ENCODE data around the gene COA1. TPM values are rescaled to one million over a fixed set of nuclear protein-coding genes. Genes with fewer than 3 reads are reported as not detected.

The COA1 gene
- total RNA-seq, 1 donor from 2014 or later = 67.1 TPM

DNA sequence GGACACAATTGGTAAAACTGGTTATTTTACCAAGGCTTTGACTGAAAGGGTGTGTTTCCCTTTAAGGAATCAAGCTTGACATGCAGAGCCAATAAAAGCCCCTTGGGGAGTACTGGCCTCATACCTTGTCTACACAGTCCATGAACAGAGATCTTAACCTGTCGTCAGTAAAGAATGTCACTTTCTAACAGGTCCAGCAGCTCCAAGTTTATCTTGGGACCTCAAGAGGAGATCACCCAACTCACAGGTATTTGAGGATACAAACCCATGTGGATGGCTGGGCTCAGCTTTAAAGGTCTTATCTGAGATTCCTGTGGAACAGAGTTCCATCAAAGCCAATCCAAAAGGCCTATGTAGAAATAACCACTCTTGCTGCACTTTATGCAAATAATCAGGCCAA lies 61.3 kb downstream of the COA1 start:
- intact Hi-C loops (cut with micrococcal nuclease) = no loop called here
- H3K36me3 Mint-ChIP-seq (ENCODE audit: low read depth) = peaks cover 72% of the 10 kb centered on the region
- peaks cover 39% of the 10 kb centered on the region for H3K4me1 Mint-ChIP-seq (ENCODE audit: low read depth)
- H3K9me3 Mint-ChIP-seq = peaks cover 33% of the 10 kb centered on the region
- no peak for DNase-seq (ENCODE audit: low spot score)
- H3K27ac Mint-ChIP-seq = no peak overlapping the region
- H3K27me3 Mint-ChIP-seq (ENCODE audit: low read depth) = no peaks in the 10 kb centered on the region
- H3K4me3 Mint-ChIP-seq (ENCODE audit: low read depth) = no peak overlapping the region

- Mint-ChIP-seq H3K4me3 (ENCODE audit: low read depth) (no peak overlapping the region), H3K4me1 (ENCODE audit: low read depth) (peaks cover 37% of the 10 kb centered on the region), H3K36me3 (ENCODE audit: low read depth) (peaks cover 64% of the 10 kb centered on the region), H3K27me3 (ENCODE audit: low read depth) (no peaks in the 10 kb centered on the region), H3K27ac (no peak overlapping the region), H3K9me3 (peaks cover 22% of the 10 kb centered on the region)
- no peak for DNase-seq (ENCODE audit: low spot score)
- intact Hi-C loops (cut with micrococcal nuclease) = no loop called here
Observed at GRCh38 chr7:43666938-43667337, 62.4 kb downstream of the COA1 start.

- peaks cover 63% of the 10 kb centered on the region for H3K36me3 Mint-ChIP-seq (ENCODE audit: low read depth)
- H3K9me3 Mint-ChIP-seq = peaks cover 15% of the 10 kb centered on the region
- no peak overlapping the region for H3K27ac Mint-ChIP-seq
- peaks cover 38% of the 10 kb centered on the region for H3K4me1 Mint-ChIP-seq (ENCODE audit: low read depth)
- H3K27me3 Mint-ChIP-seq (ENCODE audit: low read depth) = no peaks in the 10 kb centered on the region
- no peak overlapping the region for H3K4me3 Mint-ChIP-seq (ENCODE audit: low read depth)
- no peak for DNase-seq (ENCODE audit: low spot score)
- intact Hi-C loops (cut with micrococcal nuclease) = no loop called here
Observed at GRCh38 chr7:43664681-43665080, 64.6 kb downstream of the COA1 start.

- Mint-ChIP-seq H3K4me3 (ENCODE audit: low read depth) (no peak overlapping the region), H3K36me3 (ENCODE audit: low read depth) (peaks cover 46% of the 10 kb centered on the region), H3K9me3 (no peaks in the 10 kb centered on the region), H3K4me1 (ENCODE audit: low read depth) (peaks cover 46% of the 10 kb centered on the region), H3K27ac (peak overlapping the region; percentile 10), H3K27me3 (ENCODE audit: low read depth) (no peaks in the 10 kb centered on the region)
- intact Hi-C loops (cut with micrococcal nuclease) = no loop called here
- no peak for DNase-seq (ENCODE audit: low spot score)
Observed at GRCh38 chr7:43660141-43660540, 69.2 kb downstream of the COA1 start.

- peaks cover 42% of the 10 kb centered on the region for H3K4me1 Mint-ChIP-seq (ENCODE audit: low read depth)
- H3K27me3 Mint-ChIP-seq (ENCODE audit: low read depth) = no peaks in the 10 kb centered on the region
- DNase-seq (ENCODE audit: low spot score) = no peak
- intact Hi-C loops (cut with micrococcal nuclease) = loop anchor here (1.0 to 10.0 kb wide), 2 partner anchors 11 to 725 kb away; partner anchors contain the start of genes MRPL32 and PSMA2
- peaks cover 45% of the 10 kb centered on the region for H3K36me3 Mint-ChIP-seq (ENCODE audit: low read depth)
- H3K27ac Mint-ChIP-seq = peak overlapping the region; percentile 29
- no peak overlapping the region for H3K4me3 Mint-ChIP-seq (ENCODE audit: low read depth)
- peaks cover 2% of the 10 kb centered on the region for H3K9me3 Mint-ChIP-seq
Observed at GRCh38 chr7:43659549-43659896, 69.8 kb downstream of the COA1 start.

- Mint-ChIP-seq H3K4me1 (ENCODE audit: low read depth) (peaks cover 46% of the 10 kb centered on the region), H3K27me3 (ENCODE audit: low read depth) (no peaks in the 10 kb centered on the region), H3K36me3 (ENCODE audit: low read depth) (peaks cover 51% of the 10 kb centered on the region), H3K4me3 (ENCODE audit: low read depth) (peak overlapping the region; percentile 40), H3K27ac (peak overlapping the region; percentile 92), H3K9me3 (peaks cover 5% of the 10 kb centered on the region)
- DNase-seq (ENCODE audit: low spot score) = no peak
- intact Hi-C loops (cut with micrococcal nuclease) = loop anchor here (1.0 to 10.0 kb wide), 2 partner anchors 11 to 724 kb away; partner anchors contain the start of genes MRPL32 and PSMA2
Observed at GRCh38 chr7:43658718-43659548, 70.4 kb downstream of the COA1 start.

DNA sequence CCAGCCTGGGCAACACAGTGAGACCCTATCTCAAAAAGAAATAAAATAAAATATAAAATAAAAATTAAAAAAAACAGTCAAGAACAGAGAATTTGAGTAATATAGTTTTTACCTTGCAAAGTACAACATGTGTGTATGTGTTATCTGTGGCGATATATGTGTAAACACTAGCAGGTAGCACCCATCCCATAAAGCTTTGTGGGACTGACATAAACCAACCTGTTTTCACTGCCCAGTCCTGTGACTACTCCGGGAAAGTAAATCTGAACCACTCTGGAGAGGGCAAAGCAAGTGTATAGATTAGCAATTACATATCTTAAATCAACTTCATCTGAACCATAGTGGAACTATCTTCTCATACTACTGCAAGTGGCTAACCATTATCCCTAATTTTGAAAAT lies 72.3 kb downstream of the COA1 start:
- peaks cover 54% of the 10 kb centered on the region for H3K36me3 Mint-ChIP-seq (ENCODE audit: low read depth)
- no peak overlapping the region for H3K27ac Mint-ChIP-seq
- no peak for DNase-seq (ENCODE audit: low spot score)
- peaks cover 52% of the 10 kb centered on the region for H3K4me1 Mint-ChIP-seq (ENCODE audit: low read depth)
- intact Hi-C loops (cut with micrococcal nuclease) = loop anchor here (10.0 kb wide), 1 partner anchor 722 kb away; the partner anchor contains the start of genes MRPL32 and PSMA2
- peaks cover 5% of the 10 kb centered on the region for H3K9me3 Mint-ChIP-seq
- H3K27me3 Mint-ChIP-seq (ENCODE audit: low read depth) = no peaks in the 10 kb centered on the region
- H3K4me3 Mint-ChIP-seq (ENCODE audit: low read depth) = no peak overlapping the region

DNA sequence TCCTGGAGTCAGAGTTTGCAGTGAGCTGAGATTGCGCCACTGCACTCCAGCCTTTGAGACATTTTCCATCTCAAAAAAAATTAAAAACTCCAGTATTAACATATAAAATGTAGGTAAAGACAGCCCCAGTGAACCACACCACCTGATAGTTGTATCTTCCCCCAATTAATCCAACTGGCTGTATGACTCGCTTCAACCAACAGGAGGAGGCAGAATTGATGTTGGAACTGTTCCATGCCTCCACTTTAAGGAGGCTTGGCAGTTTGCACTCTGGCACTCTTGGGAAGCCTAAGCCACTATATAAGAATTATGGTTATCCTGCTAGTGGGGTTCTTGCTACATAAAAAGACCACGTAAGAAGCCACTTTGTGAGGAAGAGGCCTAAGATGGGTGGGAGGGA lies 73.7 kb downstream of the COA1 start:
- peaks cover 5% of the 10 kb centered on the region for H3K9me3 Mint-ChIP-seq
- intact Hi-C loops (cut with micrococcal nuclease) = loop anchor here (10.0 kb wide), 1 partner anchor 721 kb away; the partner anchor contains the start of genes MRPL32 and PSMA2
- no peak overlapping the region for H3K27ac Mint-ChIP-seq
- no peak overlapping the region for H3K4me3 Mint-ChIP-seq (ENCODE audit: low read depth)
- H3K4me1 Mint-ChIP-seq (ENCODE audit: low read depth) = peaks cover 61% of the 10 kb centered on the region
- H3K27me3 Mint-ChIP-seq (ENCODE audit: low read depth) = no peaks in the 10 kb centered on the region
- peaks cover 53% of the 10 kb centered on the region for H3K36me3 Mint-ChIP-seq (ENCODE audit: low read depth)
- no peak for DNase-seq (ENCODE audit: low spot score)

GRCh38 chr7:43653891-43654504 lies 75.3 kb downstream of the COA1 start:
- no peak for DNase-seq (ENCODE audit: low spot score)
- Mint-ChIP-seq H3K4me3 (ENCODE audit: low read depth) (peak overlapping the region; percentile 1), H3K27ac (peak overlapping the region; percentile 81), H3K9me3 (peaks cover 5% of the 10 kb centered on the region), H3K27me3 (ENCODE audit: low read depth) (no peaks in the 10 kb centered on the region), H3K4me1 (ENCODE audit: low read depth) (peaks cover 65% of the 10 kb centered on the region), H3K36me3 (ENCODE audit: low read depth) (peaks cover 47% of the 10 kb centered on the region)
- intact Hi-C loops (cut with micrococcal nuclease) = loop anchor here (10.0 kb wide), 1 partner anchor 719 kb away; the partner anchor contains the start of genes MRPL32 and PSMA2

DNA sequence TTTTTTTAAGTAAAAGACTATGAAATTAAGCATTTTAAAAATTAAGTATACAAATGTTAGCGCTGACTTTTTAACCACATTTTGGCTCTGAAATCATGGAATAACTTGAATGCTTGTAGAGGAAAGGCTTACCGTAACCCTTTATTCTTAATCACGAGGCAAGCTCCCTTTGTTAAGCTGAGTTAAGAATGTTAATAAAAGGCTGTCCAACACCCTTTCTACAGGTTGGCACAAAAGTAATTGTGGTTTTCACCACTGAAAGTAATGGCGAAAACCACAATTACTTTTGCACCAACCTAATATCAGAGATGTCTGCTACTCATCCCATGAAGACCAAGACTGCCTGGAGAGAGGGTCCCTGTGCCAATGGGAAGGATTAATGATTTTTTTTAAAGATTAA lies 75.9 kb downstream of the COA1 start:
- Mint-ChIP-seq H3K9me3 (peaks cover 5% of the 10 kb centered on the region), H3K36me3 (ENCODE audit: low read depth) (peaks cover 41% of the 10 kb centered on the region), H3K27me3 (ENCODE audit: low read depth) (no peaks in the 10 kb centered on the region), H3K27ac (peak overlapping the region; percentile 81), H3K4me3 (ENCODE audit: low read depth) (no peak overlapping the region), H3K4me1 (ENCODE audit: low read depth) (peaks cover 64% of the 10 kb centered on the region)
- intact Hi-C loops (cut with micrococcal nuclease) = loop anchor here (10.0 kb wide), 1 partner anchor 719 kb away; the partner anchor contains the start of genes MRPL32 and PSMA2
- no peak for DNase-seq (ENCODE audit: low spot score)

- no peaks in the 10 kb centered on the region for H3K27me3 Mint-ChIP-seq (ENCODE audit: low read depth)
- intact Hi-C loops (cut with micrococcal nuclease) = loop anchor here (10.0 kb wide), 1 partner anchor 718 kb away; the partner anchor contains the start of genes MRPL32 and PSMA2
- peaks cover 44% of the 10 kb centered on the region for H3K36me3 Mint-ChIP-seq (ENCODE audit: low read depth)
- DNase-seq (ENCODE audit: low spot score) = no peak
- H3K4me3 Mint-ChIP-seq (ENCODE audit: low read depth) = no peak overlapping the region
- peak overlapping the region; percentile 98 for H3K27ac Mint-ChIP-seq
- H3K4me1 Mint-ChIP-seq (ENCODE audit: low read depth) = peaks cover 69% of the 10 kb centered on the region
- H3K9me3 Mint-ChIP-seq = peaks cover 5% of the 10 kb centered on the region
Observed at GRCh38 chr7:43652364-43652763, 77.0 kb downstream of the COA1 start.

GRCh38 chr7:43650457-43651052 lies 78.8 kb downstream of the COA1 start:
- peaks cover 5% of the 10 kb centered on the region for H3K9me3 Mint-ChIP-seq
- peaks cover 46% of the 10 kb centered on the region for H3K36me3 Mint-ChIP-seq (ENCODE audit: low read depth)
- intact Hi-C loops (cut with micrococcal nuclease) = loop anchor here (10.0 kb wide), 1 partner anchor 716 kb away; the partner anchor contains the start of genes MRPL32 and PSMA2
- peak overlapping the region; percentile 70 for H3K4me3 Mint-ChIP-seq (ENCODE audit: low read depth)
- H3K27ac Mint-ChIP-seq = peak overlapping the region; percentile 98
- DNase-seq (ENCODE audit: low spot score) = no peak
- H3K27me3 Mint-ChIP-seq (ENCODE audit: low read depth) = no peaks in the 10 kb centered on the region
- peaks cover 79% of the 10 kb centered on the region for H3K4me1 Mint-ChIP-seq (ENCODE audit: low read depth)

Data from activated T-helper 2 cell treated with anti-CD3 and anti-CD28 coated beads, Interferon-gamma antibody, Interleukin-2, Interleukin-4, amounts not matched to agents 10 μg/mL and 5 μg/mL and 100 μg/mL, durations not matched to agents 14 hours and 24 hours and 36 hours (primary cell).